OCI-LY1 (cell line): ENCODE measurements around the gene MAML1.
"Not testable (repeated sequence)": the region's sequence is repeated elsewhere in the genome, so short reads cannot be mapped to it uniquely, and the experiment has no call there.

Experiments used
- H2AFZ ChIP-seq: fragments of 200-600 bp; sonication (generic), shearing (Covaris generic); 2 replicates; pipeline ENCODE4 v1.6.0; 2014; ENCODE audit warnings: antibody characterized with exemption, mild to moderate bottlenecking, low read length
- H3F3A ChIP-seq: fragments of 200-600 bp; sonication (generic), shearing (Covaris generic); 2 replicates; pipeline ENCODE4 v1.6.0; 2014; ENCODE audit warnings: mild to moderate bottlenecking, antibody characterized with exemption, low read length, moderate library complexity; ENCODE audit not compliant: insufficient read depth
- H3K27ac ChIP-seq: fragments of 200-600 bp; sonication (generic); 2 replicates; pipeline ENCODE4 v1.5.1; 2014; ENCODE audit warnings: low read length, mixed run types, mild to moderate bottlenecking, low read depth; ENCODE audit not compliant: poor library complexity, severe bottlenecking
- H3K27me3 ChIP-seq: fragments of 200-600 bp; sonication (generic); 2 replicates; pipeline ENCODE4 v1.6.0; 2014; ENCODE audit warnings: antibody characterized with exemption, mild to moderate bottlenecking, low read length, moderate library complexity; ENCODE audit not compliant: insufficient read depth
- H3K36me3 ChIP-seq: fragments of 200-600 bp; sonication (generic); 2 replicates; pipeline ENCODE4 v1.6.1; 2014; ENCODE audit warnings: mild to moderate bottlenecking, antibody characterized with exemption, low read length, moderate library complexity, mixed read lengths; ENCODE audit not compliant: insufficient read depth
- H3K4me1 ChIP-seq: fragments of 200-600 bp; sonication (generic); 2 replicates; pipeline ENCODE4 v1.5.1; 2014; ENCODE audit warnings: mild to moderate bottlenecking, low read length, moderate library complexity; ENCODE audit not compliant: insufficient read depth, severe bottlenecking
- H3K4me2 ChIP-seq: fragments of 200-600 bp; sonication (generic), shearing (Covaris generic); 2 replicates; pipeline ENCODE4 v1.6.1; 2014; ENCODE audit warnings: low read length
- H3K4me3 ChIP-seq: fragments of 200-600 bp; sonication (generic); 2 replicates; pipeline ENCODE4 v1.5.1; 2014; ENCODE audit warnings: low read length, low read depth, mild to moderate bottlenecking, mixed read lengths; ENCODE audit not compliant: poor library complexity, severe bottlenecking
- H3K79me2 ChIP-seq: fragments of 200-600 bp; shearing (Covaris generic); 2 replicates; pipeline ENCODE4 v1.6.1; 2016; ENCODE audit warnings: mixed run types, low read length, mixed read lengths; ENCODE audit not compliant: insufficient read depth
- H3K9ac ChIP-seq: fragments of 200-600 bp; sonication (generic), shearing (Covaris generic); 2 replicates; pipeline ENCODE4 v1.6.1; 2014; ENCODE audit warnings: mild to moderate bottlenecking, low read length, mixed read lengths
- H3K9me2 ChIP-seq: fragments of 200-600 bp; sonication (generic), shearing (Covaris generic); 2 replicates; pipeline ENCODE4 v1.6.1; 2014; ENCODE audit warnings: low read depth, mild to moderate bottlenecking, low read length, mixed read lengths
- H3K9me3 ChIP-seq: fragments of 200-600 bp; shearing (Covaris generic); 2 replicates; pipeline ENCODE4 v1.6.1; 2014; ENCODE audit warnings: low read length, mixed read lengths
- H4K20me1 ChIP-seq: fragments of 200-600 bp; sonication (generic), shearing (Covaris generic); 2 replicates; pipeline ENCODE4 v1.6.0; 2016; ENCODE audit warnings: mild to moderate bottlenecking, low read length; ENCODE audit not compliant: insufficient read depth
- CTCF ChIP-seq: fragments of 200-600 bp; sonication (generic), shearing (Covaris generic); IDR thresholded peaks from 2 replicates; pipeline ENCODE4 v1.5.1; 2017; ENCODE audit warnings: mild to moderate bottlenecking, antibody characterized with exemption, low read length, moderate library complexity, mixed read lengths
- EZH2 ChIP-seq: fragments of 200-600 bp; sonication (generic), shearing (Covaris generic); IDR thresholded peaks from 2 replicates; pipeline ENCODE4 v1.8.0; 2017; ENCODE audit warnings: borderline replicate concordance, mixed run types, mild to moderate bottlenecking, antibody characterized with exemption, low read length, moderate library complexity, mixed read lengths

MAML1 gene

GRCh38 chr5:179697108-179697507 is 35.5 kb upstream of the MAML1 start:
- Histone ChIP-seq H2AFZ (no peak overlapping the region), H3K4me3 (peak overlapping the region; percentile 86), H3K9me3 (no peaks in the 10 kb centered on the region), H3K4me2 (peak overlapping the region; percentile 97), H3K27me3 (no peaks in the 10 kb centered on the region), H3K79me2 (peaks cover 31% of the 10 kb centered on the region), H3K27ac (peak overlapping the region; percentile 92), H3K4me1 (peaks cover 29% of the 10 kb centered on the region), H3K9ac (peak overlapping the region; percentile 99), H3F3A (no peaks in the 10 kb centered on the region), H3K9me2 (no peaks in the 10 kb centered on the region), H4K20me1 (no peaks in the 10 kb centered on the region), H3K36me3 (peaks cover 18% of the 10 kb centered on the region)
- TF ChIP-seq EZH2 (no peak), CTCF (no peak)

GRCh38 chr5:179697543-179697942 is 35.1 kb upstream of the MAML1 start:
- not testable (repeated sequence) for H4K20me1 ChIP-seq, H3K9me3 ChIP-seq, H2AFZ ChIP-seq, H3K9me2 ChIP-seq, H3K27me3 ChIP-seq, H3F3A ChIP-seq
- Histone ChIP-seq H3K4me2 (peak overlapping the region; percentile 97), H3K4me3 (peak overlapping the region; percentile 86), H3K9ac (peak overlapping the region; percentile 99), H3K36me3 (peaks cover 23% of the 10 kb centered on the region), H3K4me1 (peaks cover 29% of the 10 kb centered on the region), H3K79me2 (peaks cover 36% of the 10 kb centered on the region), H3K27ac (peak overlapping the region; percentile 92)

GRCh38 chr5:179697993-179698934 is 34.4 kb upstream of the MAML1 start:
- Histone ChIP-seq H3K27ac (peak overlapping the region; percentile 92), H3K4me3 (peak overlapping the region; percentile 86), H3K4me2 (peak overlapping the region; percentile 97), H2AFZ (no peak overlapping the region), H3K9ac (peak overlapping the region; percentile 99), H3K27me3 (no peaks in the 10 kb centered on the region), H4K20me1 (no peaks in the 10 kb centered on the region), H3K36me3 (peaks cover 30% of the 10 kb centered on the region), H3K9me3 (no peaks in the 10 kb centered on the region), H3K79me2 (peaks cover 43% of the 10 kb centered on the region), H3K9me2 (no peaks in the 10 kb centered on the region), H3K4me1 (peaks cover 29% of the 10 kb centered on the region), H3F3A (no peaks in the 10 kb centered on the region)
- TF ChIP-seq CTCF (no peak), EZH2 (no peak)
